HepG2 (cell line): ENCODE data around the gene NDUFB6. TPM values are rescaled to one million over a fixed set of nuclear protein-coding genes. Genes with fewer than 3 reads are reported as not detected.

Experiments
- ATAC-seq: fragments of 200-7000 bp; cut with Tn5 transposase; 3 replicates; pipeline ENCODE4 v1.9.1; 2020; ENCODE audit warnings: mild to moderate bottlenecking, moderate library complexity
- BruUV-seq: library from RNA; stranded (reverse); fragments of 400-500 nt; replicated peaks from 2 replicates; lab custom pipeline; 2021; lab: Mats Ljungman, UMichigan
- CTCF ChIA-PET: fragments of 300-600 bp; formaldehyde crosslinking; extraction: SDS; loops from one replicate; lab custom pipeline; 2021; ENCODE audit warnings: low total read pairs, inconsistent platforms, low intra/inter-chr PET ratio; lab: Yijun Ruan, JAX
- POLR2A ChIA-PET: fragments of 350-600 bp; sonication (Branson Sonifier 250); formaldehyde crosslinking; loops from one replicate; lab custom pipeline; 2020; ENCODE audit warnings: antibody characterized with exemption, inconsistent platforms; lab: Yijun Ruan, JAX
- DNase-seq: peaks from one replicate; pipeline ENCODE4 v3.0.0-alpha.2; 2015; ENCODE audit warnings: low spot score
- FAIRE-seq: peaks from 3 replicates; lab custom pipeline; 2011; peaks lifted over from hg19 to GRCh38; lab: Jason Lieb, UNC
- H2AFZ ChIP-seq: one replicate; pipeline ENCODE4 v1.6.1; 2011; ENCODE audit warnings: low read length, inconsistent platforms
- H3K27ac ChIP-seq: fragments of 300-600 bp; 3 replicates; pipeline ENCODE4 v1.8.0; 2011; ENCODE audit warnings: mixed run types, mild to moderate bottlenecking, mixed read lengths, low read length, inconsistent platforms; ENCODE audit not compliant: insufficient read depth; ENCODE audit errors: extremely low read length
- H3K27me3 ChIP-seq, 2 experiments: fragments of 200-600 bp in 1 of 2; 2 replicates in 1 of 2; 3 replicates in 1 of 2; pipeline versions ENCODE4 v1.6.0 to v1.8.0; 2011; ENCODE audit warnings: low read length in 2 of 2, mild to moderate bottlenecking in 2 of 2, moderate library complexity in 2 of 2, inconsistent platforms in 1 of 2; ENCODE audit not compliant: insufficient read depth in 2 of 2, control insufficient read depth in 1 of 2
- H3K36me3 ChIP-seq, 2 experiments: fragments of 200-600 bp in 1 of 2; replicated peaks in 1 of 2; 2 replicates in 1 of 2; 3 replicates in 1 of 2; pipeline versions ENCODE4 v1.5.1 to v1.8.0; 2011; ENCODE audit warnings: low read length in 2 of 2, inconsistent platforms in 1 of 2; ENCODE audit not compliant: insufficient read depth in 2 of 2, control insufficient read depth in 1 of 2
- H3K4me1 ChIP-seq: 2 replicates; pipeline ENCODE4 v1.5.1; 2012; ENCODE audit warnings: low read length, inconsistent platforms; ENCODE audit not compliant: insufficient read depth
- H3K4me2 ChIP-seq: 2 replicates; pipeline ENCODE4 v1.6.0; 2011; ENCODE audit warnings: low read depth, low read length, inconsistent platforms
- H3K4me3 ChIP-seq, 3 experiments: fragments of 200-600 bp in 1 of 3; sonication (generic), shearing (Covaris generic) in 1 of 3; replicated peaks in 1 of 3; 2 replicates each; pipeline ENCODE4 v1.5.1; 2011 to 2016; ENCODE audit warnings: low read length in 3 of 3, inconsistent platforms in 2 of 3, low read depth in 2 of 3, mild to moderate bottlenecking in 2 of 3, control low read depth in 1 of 3, mixed read lengths in 1 of 3; ENCODE audit not compliant: insufficient read depth in 1 of 3
- H3K79me2 ChIP-seq: one replicate; pipeline ENCODE4 v1.6.1; 2011; ENCODE audit warnings: low read length, inconsistent platforms; ENCODE audit not compliant: insufficient read depth
- H3K9ac ChIP-seq: 2 replicates; pipeline ENCODE4 v1.6.0; 2011; ENCODE audit warnings: mild to moderate bottlenecking, low read depth, low read length, inconsistent platforms; ENCODE audit not compliant: insufficient read depth
- H3K9me3 ChIP-seq: 2 replicates; pipeline ENCODE4 v1.5.1; 2012; ENCODE audit warnings: mild to moderate bottlenecking, low read length
- H4K20me1 ChIP-seq: 2 replicates; pipeline ENCODE4 v1.6.0; 2011; ENCODE audit warnings: inconsistent platforms, mild to moderate bottlenecking, low read length, moderate library complexity; ENCODE audit not compliant: insufficient read depth
- CEBPB ChIP-seq: IDR thresholded peaks from 2 replicates; pipeline ENCODE4 v1.6.1; 2011; ENCODE audit warnings: low read depth, low read length, improper control_type of control experiment, borderline replicate concordance
- DMAP1 ChIP-seq: IDR thresholded peaks from 2 replicates; pipeline ENCODE4 v1.6.1; 2016
- HMG20B ChIP-seq: conservative IDR thresholded peaks from 2 replicates; pipeline ENCODE4 v1.6.1; 2016; ENCODE audit warnings: missing genetic modification reagents, missing compliant biosample characterization
- KLF15 ChIP-seq: sonication (generic); formaldehyde crosslinking; IDR thresholded peaks from 2 replicates; pipeline ENCODE4 v1.8.1; 2023; ENCODE audit warnings: borderline replicate concordance, mild to moderate bottlenecking, inconsistent platforms, missing genetic modification reagents, mixed read lengths
- KLF16 ChIP-seq, 2 experiments: sonication (generic) in 1 of 2; formaldehyde crosslinking in 1 of 2; IDR thresholded peaks; 2 replicates each; pipeline versions ENCODE4 v1.6.1 to v1.8.0; 2016 to 2023; ENCODE audit warnings: missing genetic modification reagents in 2 of 2, missing compliant biosample characterization in 1 of 2
- MYPOP ChIP-seq: sonication (generic); formaldehyde crosslinking; IDR thresholded peaks from 2 replicates; pipeline ENCODE4 v1.8.1; 2023; ENCODE audit warnings: mild to moderate bottlenecking, moderate library complexity, missing genetic modification reagents
- NFKB2 ChIP-seq: sonication (generic); formaldehyde crosslinking; IDR thresholded peaks from 2 replicates; pipeline ENCODE4 v1.4.0; 2020; ENCODE audit warnings: missing genetic modification reagents, borderline replicate concordance
- SUZ12 ChIP-seq: fragments of 150-350 bp; IDR thresholded peaks from 2 replicates; pipeline ENCODE4 v1.6.1; 2014; ENCODE audit warnings: low read depth, low read length
- THAP11 ChIP-seq: IDR thresholded peaks from 2 replicates; pipeline ENCODE4 v1.6.1; 2016; ENCODE audit warnings: missing biosample characterization, missing genetic modification reagents
- ZBTB42 ChIP-seq: sonication (generic); formaldehyde crosslinking; IDR thresholded peaks from 2 replicates; pipeline ENCODE4 v1.5.0; 2020; ENCODE audit warnings: mild to moderate bottlenecking, missing genetic modification reagents
- ZNF20 ChIP-seq: sonication (generic); formaldehyde crosslinking; IDR thresholded peaks from 2 replicates; pipeline ENCODE4 v1.4.0; 2020; ENCODE audit warnings: mild to moderate bottlenecking, moderate library complexity, missing genetic modification reagents
- ZNF292 ChIP-seq: sonication (generic); formaldehyde crosslinking; IDR thresholded peaks from 2 replicates; pipeline ENCODE4 v1.8.1; 2022; ENCODE audit warnings: mild to moderate bottlenecking, low read depth, missing genetic modification reagents, borderline replicate concordance
- ZNF563 ChIP-seq: sonication (generic); formaldehyde crosslinking; IDR thresholded peaks from 2 replicates; pipeline ENCODE4 v1.8.0; 2022; ENCODE audit warnings: mild to moderate bottlenecking, moderate library complexity, missing genetic modification reagents
- WGBS: methylation state at CpG from one replicate; pipeline ENCODE4 v1.1.6; 2017; ENCODE audit warnings: low lambda C conversion rate; 5-methylcytosine and 5-hydroxymethylcytosine counted together
- in situ Hi-C: cut with HindIII; loops from 2 replicates; pipeline ENCODE4 v1.10.0; 2017; ENCODE audit warnings: low pct_unique_long_range_greater_than_20kb; ENCODE audit not compliant: extremely low pct_ligation_motif_present
- intact Hi-C: fragments of 100-400 bp; cut with micrococcal nuclease; formaldehyde crosslinking; loops from one replicate; pipeline ENCODE4 v1.10.0; 2022; ENCODE audit not compliant: unreplicated experiment
- polyA plus RNA-seq, 8 experiments: library from polyadenylated mRNA; depleted of rRNA in 3 of 8; stranded (reverse) in 7 of 8; unstranded in 1 of 8; fragments of >200 nt; fragmentation: Illumina TruSeq in 4 of 8; extraction: Trizol in 4 of 8; gene quantifications; 2 replicates each; pipeline versions ENCODE4 v1.2.1 to v1.2.3, GENCODE V29; 2011 to 2016; ENCODE audit warnings: low read depth in 4 of 8, missing spikeins in 1 of 8, mixed read lengths in 1 of 8; ENCODE audit not compliant: insufficient read depth in 1 of 8
- total RNA-seq, 5 experiments: library from RNA; depleted of rRNA; stranded (reverse); fragments of >200 nt; fragmentation: Illumina TruSeq; extraction: Trizol; gene quantifications; 2 replicates each; pipeline ENCODE4 v1.2.3, GENCODE V29; 2016; ENCODE audit warnings: low read depth in 1 of 5
- TF ChIP-seq, protein P1 (sequence below): IDR thresholded peaks from 2 replicates; pipeline ENCODE4 v1.6.1; 2016; ENCODE audit warnings: low read depth, control low read depth
- TF ChIP-seq, protein P2 (sequence below): sonication (generic); formaldehyde crosslinking; IDR thresholded peaks from 2 replicates; pipeline ENCODE4 v1.5.0; 2020; ENCODE audit warnings: missing genetic modification reagents

NDUFB6 gene
- total and polyA plus RNA-seq, 2 of the 13 experiments (the other 11 are each of a cell fraction or from before 2014, with no cell fraction given): 31.2 to 81.9 TPM

DNA sequence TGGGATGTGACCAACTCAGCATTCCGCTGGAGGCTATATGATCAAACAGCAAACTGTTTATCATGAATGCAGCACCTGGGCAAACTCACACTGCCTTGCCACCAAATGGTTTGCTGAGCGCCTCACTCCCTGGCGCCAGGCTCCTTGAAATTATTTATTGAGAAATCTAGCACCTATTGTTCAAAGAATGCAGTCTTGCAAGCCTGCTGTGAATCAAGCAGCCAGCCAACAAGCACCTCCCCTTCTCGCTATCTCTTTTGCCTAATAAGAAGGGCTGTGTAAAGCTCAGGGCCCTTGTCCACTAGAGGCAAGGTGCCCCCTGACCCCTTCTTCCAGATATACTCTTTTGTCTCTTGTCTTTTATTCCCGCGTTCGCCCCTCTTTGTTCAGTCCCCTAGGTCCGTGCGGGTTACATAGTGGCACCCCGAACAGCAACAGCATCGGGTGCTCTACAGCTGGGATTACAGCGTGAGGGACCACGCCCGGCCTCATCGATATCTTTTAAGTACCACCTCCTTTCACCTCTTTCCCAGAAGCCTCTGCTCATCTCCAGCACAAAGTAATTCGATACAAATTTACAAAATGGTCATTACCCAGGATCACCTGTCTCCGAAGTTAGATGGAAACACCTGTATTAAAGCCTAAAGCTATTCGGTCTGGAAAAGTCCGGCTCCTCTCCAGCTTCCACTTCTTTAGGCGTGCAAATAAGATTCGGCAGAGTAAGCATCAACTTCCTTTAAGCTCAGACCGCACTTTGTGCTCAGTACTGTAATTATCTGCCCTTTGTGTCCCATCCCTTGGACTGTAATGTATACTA is 47.9 kb downstream of the NDUFB6 start:
- H3K9ac ChIP-seq: peak overlapping the region; percentile 76
- TSS peak; percentile 57 for BruUV-seq
- ChIA-PET POLR2A (interaction anchor here (1.1 to 2.8 kb wide), 8 partner anchors 16 to 500 kb away, joined by 4 to 43 read pairs (median 11); partner anchors contain the start of genes ACO1, DNAJA1, SMIM27 and TOPORS), CTCF (interaction anchor here (3.4 kb wide), 1 partner anchor 146 kb away, joined by 33 read pairs; no protein-coding TSS in a partner anchor)
- no peaks in the 10 kb centered on the region for H3K36me3 ChIP-seq
- ATAC-seq: peak; percentile 70
- H3K4me2 ChIP-seq: peak overlapping the region; percentile 89
- in situ Hi-C loops (loop anchor here (5.0 kb wide), 1 partner anchor 143 kb away; the partner anchor contains the start of gene ACO1), intact Hi-C loops (no loop called here)
- H3K4me3 ChIP-seq: peak overlapping the region; percentile 80 to 86 (median 82)
- WGBS: 3% methylated on average over 20 of the region's 22 CpGs
- H3K27ac ChIP-seq: peak overlapping the region; percentile 75
- no peaks in the 10 kb centered on the region for H4K20me1 ChIP-seq
- H3K4me1 ChIP-seq: peaks cover 39% of the 10 kb centered on the region
- H3K79me2 ChIP-seq: peaks cover 6% of the 10 kb centered on the region
- FAIRE-seq: peak; percentile 43
- H3K27me3 ChIP-seq: no peaks in the 10 kb centered on the region; a peak in 1 of 5 replicates
- peak; percentile 18 for DNase-seq
- H3K9me3 ChIP-seq: no peaks in the 10 kb centered on the region
- peak overlapping the region; percentile 70 for H2AFZ ChIP-seq
- no peak for TF ChIP-seq HMG20B (CRISPR knock-in tag)
- 0 out of 2 replicates have a peak, but pooled peaks have one; percentile 35 for TF ChIP-seq DMAP1 (CRISPR knock-in tag)
- TF ChIP-seq ZNF292: 0 out of 2 replicates have a peak, but pooled peaks have one; percentile 15
- TF ChIP-seq, protein P1, sequence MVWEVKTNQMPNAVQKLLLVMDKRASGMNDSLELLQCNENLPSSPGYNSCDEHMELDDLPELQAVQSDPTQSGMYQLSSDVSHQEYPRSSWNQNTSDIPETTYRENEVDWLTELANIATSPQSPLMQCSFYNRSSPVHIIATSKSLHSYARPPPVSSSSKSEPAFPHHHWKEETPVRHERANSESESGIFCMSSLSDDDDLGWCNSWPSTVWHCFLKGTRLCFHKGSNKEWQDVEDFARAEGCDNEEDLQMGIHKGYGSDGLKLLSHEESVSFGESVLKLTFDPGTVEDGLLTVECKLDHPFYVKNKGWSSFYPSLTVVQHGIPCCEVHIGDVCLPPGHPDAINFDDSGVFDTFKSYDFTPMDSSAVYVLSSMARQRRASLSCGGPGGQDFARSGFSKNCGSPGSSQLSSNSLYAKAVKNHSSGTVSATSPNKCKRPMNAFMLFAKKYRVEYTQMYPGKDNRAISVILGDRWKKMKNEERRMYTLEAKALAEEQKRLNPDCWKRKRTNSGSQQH (CRISPR knock-in tag): no peak
- no peak for TF ChIP-seq SUZ12
- TF ChIP-seq ZBTB42 (CRISPR knock-in tag): 0 out of 2 replicates have a peak, but pooled peaks have one; percentile 17
- TF ChIP-seq THAP11 (CRISPR knock-in tag): no peak
- TF ChIP-seq NFKB2 (CRISPR knock-in tag): 0 out of 2 replicates have a peak, but pooled peaks have one; percentile 17
- TF ChIP-seq MYPOP (CRISPR knock-in tag): 0 out of 2 replicates have a peak, but pooled peaks have one; percentile 25
- TF ChIP-seq CEBPB: no peak
- TF ChIP-seq KLF15: no peak
- TF ChIP-seq ZNF20 (CRISPR knock-in tag): no peak
- TF ChIP-seq ZNF563 (CRISPR knock-in tag): no peak
- TF ChIP-seq KLF16 (CRISPR knock-in tag; IDR thresholded peaks at IDR 0.05): no peak
- TF ChIP-seq, protein P2, sequence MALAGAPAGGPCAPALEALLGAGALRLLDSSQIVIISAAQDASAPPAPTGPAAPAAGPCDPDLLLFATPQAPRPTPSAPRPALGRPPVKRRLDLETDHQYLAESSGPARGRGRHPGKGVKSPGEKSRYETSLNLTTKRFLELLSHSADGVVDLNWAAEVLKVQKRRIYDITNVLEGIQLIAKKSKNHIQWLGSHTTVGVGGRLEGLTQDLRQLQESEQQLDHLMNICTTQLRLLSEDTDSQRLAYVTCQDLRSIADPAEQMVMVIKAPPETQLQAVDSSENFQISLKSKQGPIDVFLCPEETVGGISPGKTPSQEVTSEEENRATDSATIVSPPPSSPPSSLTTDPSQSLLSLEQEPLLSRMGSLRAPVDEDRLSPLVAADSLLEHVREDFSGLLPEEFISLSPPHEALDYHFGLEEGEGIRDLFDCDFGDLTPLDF (CRISPR knock-in tag): no peak
